HepG2 (cell line): ENCODE results near the gene PSMB11. TPM values are rescaled to one million over a fixed set of nuclear protein-coding genes. Genes with fewer than 3 reads are reported as not detected.

Experiments
- ARID5B ChIP-seq: IDR thresholded peaks from 2 replicates; pipeline ENCODE4 v1.4.0; 2020; ENCODE audit warnings: mild to moderate bottlenecking, missing genetic modification reagents
- KLF15 ChIP-seq: sonication (generic); formaldehyde crosslinking; IDR thresholded peaks from 2 replicates; pipeline ENCODE4 v1.8.1; 2023; ENCODE audit warnings: borderline replicate concordance, mild to moderate bottlenecking, inconsistent platforms, missing genetic modification reagents, mixed read lengths
- NAIF1 ChIP-seq: sonication (generic); formaldehyde crosslinking; IDR thresholded peaks from 2 replicates; pipeline ENCODE4 v1.5.0; 2020; ENCODE audit warnings: mild to moderate bottlenecking, missing genetic modification reagents, borderline replicate concordance
- NR2F2 ChIP-seq: IDR thresholded peaks from 2 replicates; pipeline ENCODE4 v1.6.1; 2012; ENCODE audit warnings: low read depth, inconsistent platforms, borderline replicate concordance
- SALL1 ChIP-seq: sonication (generic); formaldehyde crosslinking; IDR thresholded peaks from 2 replicates; pipeline ENCODE4 v1.8.0; 2022; ENCODE audit warnings: mild to moderate bottlenecking, missing genetic modification reagents
- SIN3B ChIP-seq: fragments of 150-350 bp; IDR thresholded peaks from 2 replicates; pipeline ENCODE4 v1.6.1; 2014; ENCODE audit warnings: low read length
- SP1 ChIP-seq, 2 experiments: fragments of 450-650 bp in 1 of 2; sonication (generic) in 1 of 2; formaldehyde crosslinking in 1 of 2; IDR thresholded peaks; 2 replicates each; pipeline versions ENCODE4 v1.4.0 to v1.6.1; 2016 to 2020; ENCODE audit warnings: missing genetic modification reagents in 1 of 2
- ZNF318 ChIP-seq: sonication (generic); formaldehyde crosslinking; IDR thresholded peaks from 2 replicates; pipeline ENCODE4 v1.4.0; 2020; ENCODE audit warnings: mild to moderate bottlenecking, missing genetic modification reagents
- polyA plus RNA-seq, 8 experiments: library from polyadenylated mRNA; depleted of rRNA in 3 of 8; stranded (reverse) in 7 of 8; unstranded in 1 of 8; fragments of >200 nt; fragmentation: Illumina TruSeq in 4 of 8; extraction: Trizol in 4 of 8; gene quantifications; 2 replicates each; pipeline versions ENCODE4 v1.2.1 to v1.2.3, GENCODE V29; 2011 to 2016; ENCODE audit warnings: low read depth in 4 of 8, missing spikeins in 1 of 8, mixed read lengths in 1 of 8; ENCODE audit not compliant: insufficient read depth in 1 of 8
- total RNA-seq, 5 experiments: library from RNA; depleted of rRNA; stranded (reverse); fragments of >200 nt; fragmentation: Illumina TruSeq; extraction: Trizol; gene quantifications; 2 replicates each; pipeline ENCODE4 v1.2.3, GENCODE V29; 2016; ENCODE audit warnings: low read depth in 1 of 5
- TF ChIP-seq, protein P1 (sequence below): sonication (generic); formaldehyde crosslinking; conservative IDR thresholded peaks from 2 replicates; pipeline ENCODE4 v1.8.0; 2022; ENCODE audit warnings: low read depth, missing genetic modification reagents

Gene PSMB11
- total and polyA plus RNA-seq, 2 of the 13 experiments (the other 11 are each of a cell fraction or from before 2014, with no cell fraction given): not detected

GRCh38 chr14:23057757-23058653 lies 16.0 kb downstream of the PSMB11 start (continued):
- TF ChIP-seq, protein P1, sequence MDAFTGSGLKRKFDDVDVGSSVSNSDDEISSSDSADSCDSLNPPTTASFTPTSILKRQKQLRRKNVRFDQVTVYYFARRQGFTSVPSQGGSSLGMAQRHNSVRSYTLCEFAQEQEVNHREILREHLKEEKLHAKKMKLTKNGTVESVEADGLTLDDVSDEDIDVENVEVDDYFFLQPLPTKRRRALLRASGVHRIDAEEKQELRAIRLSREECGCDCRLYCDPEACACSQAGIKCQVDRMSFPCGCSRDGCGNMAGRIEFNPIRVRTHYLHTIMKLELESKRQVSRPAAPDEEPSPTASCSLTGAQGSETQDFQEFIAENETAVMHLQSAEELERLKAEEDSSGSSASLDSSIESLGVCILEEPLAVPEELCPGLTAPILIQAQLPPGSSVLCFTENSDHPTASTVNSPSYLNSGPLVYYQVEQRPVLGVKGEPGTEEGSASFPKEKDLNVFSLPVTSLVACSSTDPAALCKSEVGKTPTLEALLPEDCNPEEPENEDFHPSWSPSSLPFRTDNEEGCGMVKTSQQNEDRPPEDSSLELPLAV (CRISPR knock-in tag): no peak
- TF ChIP-seq NAIF1 (CRISPR knock-in tag) (peak; percentile 73), SP1 (IDR thresholded peaks at IDR 0.05) (no peak), SP1 (CRISPR knock-in tag; IDR thresholded peaks at IDR 0.05) (peak; percentile 60), NR2F2 (no peak), SALL1 (CRISPR knock-in tag) (peak; percentile 89), ZNF318 (CRISPR knock-in tag) (peak; percentile 97; the same call in 1 of the 2 replicates), KLF15 (CRISPR knock-in tag) (peak; percentile 91), ARID5B (CRISPR knock-in tag) (peak; percentile 72), SIN3B (peak; percentile 63; the same call in 1 of the 2 replicates)
